ENCODE results near the gene GPR137B.

Gene GPR137B

GRCh38 chr1:236142253-236143103 is at the start of gene GPR137B:
Gene GPR137B (plus strand): TSS chr1:236142539. CDS start chr1:236142623, 84 bp downstream.
- peak; percentile 82 for DNase-seq

- no peak for DNase-seq
These were observed 49.4 kb upstream of the GPR137B start for GRCh38 chr1:236092899-236093298.

GRCh38 chr1:236095705-236096520 is 46.4 kb upstream of the GPR137B start:
- no peak for DNase-seq

GRCh38 chr1:236096660-236097482 is 45.5 kb upstream of the GPR137B start:
- DNase-seq: peak; percentile 91

- no peak for DNase-seq
These were observed 44.1 kb upstream of the GPR137B start for GRCh38 chr1:236098267-236098666.

GRCh38 chr1:236099355-236099974 is 42.9 kb upstream of the GPR137B start:
- DNase-seq: no peak

- DNase-seq: no peak
These were observed 41.5 kb upstream of the GPR137B start for GRCh38 chr1:236100799-236101198.

GRCh38 chr1:236101233-236102200 is 40.8 kb upstream of the GPR137B start:
- DNase-seq: no peak

GRCh38 chr1:236102611-236103010 is 39.7 kb upstream of the GPR137B start:
- DNase-seq: no peak

GRCh38 chr1:236103059-236103458 is 39.3 kb upstream of the GPR137B start:
- DNase-seq: no peak

- DNase-seq: peak; percentile 78
These were observed 38.6 kb upstream of the GPR137B start for GRCh38 chr1:236103646-236104218.

GRCh38 chr1:236107121-236107907 is 35.0 kb upstream of the GPR137B start:
- no peak for DNase-seq

- DNase-seq: no peak
These were observed 34.2 kb upstream of the GPR137B start for GRCh38 chr1:236108027-236108648.

- no peak for DNase-seq
These were observed 32.2 kb upstream of the GPR137B start for GRCh38 chr1:236110137-236110536.

- DNase-seq: no peak
These were observed 30.6 kb upstream of the GPR137B start for GRCh38 chr1:236111527-236112331.

- no peak for DNase-seq
These were observed 30.1 kb upstream of the GPR137B start for GRCh38 chr1:236112332-236112627.

GRCh38 chr1:236113324-236114032 is 28.9 kb upstream of the GPR137B start:
- no peak for DNase-seq

GRCh38 chr1:236114076-236114747 is 28.1 kb upstream of the GPR137B start:
- DNase-seq: no peak
